Right renal pelvis (tissue), 4 donors: ENCODE results near the gene ILK. TPM values are rescaled to one million over a fixed set of nuclear protein-coding genes. Genes with fewer than 3 reads are reported as not detected.

Experiments
- DNase-seq, 4 donors: peaks; one replicate each; pipeline ENCODE4 v3.0.0-alpha.2; 2013; ENCODE audit warnings: low read depth in 4 of 4, low spot score in 3 of 4, missing footprints in 1 of 4
- polyA plus RNA-seq, 4 donors: library from polyadenylated mRNA; unstranded; fragments of 120-200 nt; gene quantifications; one replicate each; pipeline ENCODE4 v1.2.1, GENCODE V29; 2013; ENCODE audit not compliant: insufficient read length in 4 of 4

ILK gene
- polyA plus RNA-seq, 4 donors = 153 to 162 (median 160) TPM

- peak; percentile 87 to 93 (median 90) for DNase-seq
Observed at GRCh38 chr11:6619004-6619745, 15.6 kb downstream of the ILK start, which contains the start of gene TPP1. TPP1 (minus strand) TSS chr11:6619422; CDS start chr11:6619400, 22 bp downstream.

- no peak for DNase-seq
Observed at GRCh38 chr11:6620636-6621035, 17.1 kb downstream of the ILK start.

DNA sequence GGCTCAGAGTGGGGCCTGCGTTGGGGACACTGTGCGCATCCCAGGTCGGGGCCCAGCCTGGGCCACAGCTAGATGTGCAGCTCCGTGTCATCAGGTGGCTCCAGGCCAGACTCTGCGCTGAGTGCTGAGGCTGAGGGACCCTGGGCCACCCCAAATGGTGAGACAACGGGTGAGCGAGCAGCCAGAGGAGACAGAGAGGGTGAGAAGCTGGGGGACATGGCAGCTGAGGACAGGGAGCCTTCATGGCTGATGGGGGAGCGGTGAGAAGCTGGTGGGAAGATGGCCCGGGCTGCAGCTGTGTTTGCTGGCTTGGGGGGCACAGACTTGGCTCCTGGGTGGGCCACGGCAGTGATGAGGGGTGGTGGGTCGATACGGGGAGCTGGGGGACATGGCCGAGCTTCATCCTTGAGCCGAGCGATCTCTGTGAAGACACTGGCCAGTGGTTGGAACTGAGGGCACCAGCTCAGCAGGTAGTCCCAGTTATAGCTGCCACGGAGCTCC lies 18.2 kb downstream of the ILK start:
- no peak for DNase-seq

DNA sequence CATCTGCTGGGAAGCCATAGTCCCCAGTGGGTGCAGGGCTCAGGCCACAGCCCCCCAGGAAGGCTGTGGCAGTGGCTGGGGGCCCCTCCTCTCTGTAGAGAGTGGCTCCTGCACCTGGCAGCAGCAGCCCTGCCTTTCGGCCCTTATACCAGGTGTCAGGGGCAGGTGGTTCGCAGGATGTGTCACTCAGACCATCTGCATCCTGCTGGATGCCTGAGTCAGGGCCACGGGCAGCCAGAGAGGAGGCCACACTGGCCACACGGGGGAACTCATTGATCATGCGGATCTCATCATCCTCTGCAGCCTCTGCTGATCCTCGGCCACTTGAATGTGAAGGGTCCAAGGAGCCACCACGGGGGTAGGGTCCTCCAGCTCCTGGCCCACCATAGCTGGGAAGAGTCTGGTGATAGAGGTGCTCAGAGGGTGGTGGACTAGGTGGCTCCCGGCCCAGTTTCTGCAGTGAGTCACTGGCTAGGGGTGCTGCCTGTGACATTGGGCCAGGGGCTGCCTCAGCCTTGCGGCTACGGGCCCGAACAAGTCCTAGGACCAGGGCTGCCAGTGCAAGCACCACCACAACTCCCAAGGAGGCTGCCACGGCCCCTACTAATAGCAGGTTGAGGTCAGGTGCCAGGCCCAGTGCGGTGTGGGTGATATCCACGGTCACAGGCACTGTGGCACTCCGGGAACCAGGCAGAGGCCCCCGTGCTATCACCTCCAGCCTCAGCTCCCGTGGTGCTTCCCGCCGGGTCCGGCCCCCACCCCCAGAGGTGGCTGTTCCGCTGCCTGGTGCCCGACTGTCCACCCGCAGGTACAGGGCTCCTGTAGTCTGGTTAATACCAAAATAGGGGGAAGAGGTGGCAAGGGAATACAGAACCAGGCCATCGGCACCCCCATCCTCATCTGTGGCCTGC lies 18.9 kb downstream of the ILK start:
- no peak for DNase-seq

DNA sequence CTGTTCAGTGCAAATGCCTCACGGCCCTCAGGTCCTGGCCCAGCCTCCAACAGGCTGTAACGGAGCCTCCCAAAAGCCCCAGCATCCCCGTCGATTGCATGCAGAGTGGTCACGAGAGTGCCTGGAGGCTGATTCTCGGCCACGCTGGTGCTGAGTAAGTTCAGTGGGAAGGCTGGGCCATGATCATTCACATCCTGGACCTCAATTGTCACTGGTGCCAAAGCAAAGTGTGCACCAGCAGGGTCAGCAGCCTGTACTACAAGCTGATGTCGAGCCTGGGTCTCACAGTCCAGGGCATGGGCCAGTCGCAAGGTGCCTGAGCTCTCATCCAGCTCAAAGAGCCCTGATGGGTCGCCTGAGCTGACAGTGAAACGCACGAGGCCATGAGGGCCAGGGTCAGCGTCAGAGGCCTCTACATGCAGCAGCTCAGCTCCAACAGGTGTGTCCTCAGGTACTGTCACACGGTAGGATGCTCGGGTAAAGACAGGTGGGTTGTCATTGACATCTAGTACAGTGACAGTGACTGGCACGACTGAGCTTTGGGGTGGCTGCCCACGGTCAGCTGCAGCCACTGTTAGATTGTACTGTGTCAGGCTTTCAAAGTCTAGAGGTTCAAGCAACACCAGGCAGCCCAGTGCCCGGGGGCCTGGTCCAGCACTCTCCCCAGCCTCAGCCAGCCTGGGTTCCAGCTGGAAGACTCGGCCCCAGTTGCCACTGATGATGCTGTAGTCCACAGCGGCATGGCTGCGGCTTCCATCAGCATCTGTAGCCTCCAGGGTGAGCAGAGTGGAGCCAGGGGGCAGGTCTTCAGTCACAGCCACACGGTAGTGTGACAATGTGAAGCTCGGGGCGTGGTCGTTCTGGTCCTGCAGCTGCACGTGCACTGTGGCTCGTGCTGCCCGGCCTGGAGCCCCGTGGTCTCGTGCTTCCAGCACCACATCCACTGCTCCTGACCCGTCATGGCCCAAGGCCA lies 20.1 kb downstream of the ILK start:
- no peak for DNase-seq

DNA sequence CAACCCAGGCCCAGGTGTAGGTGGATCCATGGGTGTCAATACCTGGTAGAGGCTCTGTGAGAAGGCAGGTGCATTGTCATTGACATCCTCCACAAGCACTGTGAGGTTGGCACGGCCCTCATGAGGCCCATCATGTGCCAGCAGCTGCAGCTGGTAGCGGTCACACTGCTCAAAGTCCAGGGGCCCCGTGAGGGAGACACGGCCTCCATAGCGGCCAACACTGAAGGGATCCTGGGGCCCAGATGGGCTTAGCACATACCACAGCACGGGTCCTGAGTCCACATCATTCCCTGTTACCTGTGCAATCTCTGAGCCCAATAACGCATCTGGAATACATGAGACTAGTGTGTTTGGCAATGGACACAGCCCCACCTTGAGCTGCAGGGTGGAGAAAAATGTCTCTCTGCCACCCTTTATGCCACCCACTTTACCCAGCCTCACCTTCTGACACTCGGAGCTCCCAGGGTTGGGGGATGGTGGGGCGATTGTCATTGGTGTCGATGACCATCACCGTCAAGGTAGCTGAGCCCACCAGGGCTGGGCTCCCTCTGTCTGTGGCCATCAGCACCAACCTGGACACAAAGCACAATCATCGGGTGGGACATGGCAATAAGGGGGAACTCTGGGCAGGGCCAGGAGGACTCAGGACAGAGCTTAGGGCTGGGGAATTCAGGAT lies 21.7 kb downstream of the ILK start:
- DNase-seq = no peak

GRCh38 chr11:6625832-6626420 lies 22.4 kb downstream of the ILK start:
- no peak for DNase-seq

GRCh38 chr11:6626971-6627761 lies 23.6 kb downstream of the ILK start:
- no peak for DNase-seq

- DNase-seq = no peak
Observed at GRCh38 chr11:6627762-6628241, 24.2 kb downstream of the ILK start.

DNA sequence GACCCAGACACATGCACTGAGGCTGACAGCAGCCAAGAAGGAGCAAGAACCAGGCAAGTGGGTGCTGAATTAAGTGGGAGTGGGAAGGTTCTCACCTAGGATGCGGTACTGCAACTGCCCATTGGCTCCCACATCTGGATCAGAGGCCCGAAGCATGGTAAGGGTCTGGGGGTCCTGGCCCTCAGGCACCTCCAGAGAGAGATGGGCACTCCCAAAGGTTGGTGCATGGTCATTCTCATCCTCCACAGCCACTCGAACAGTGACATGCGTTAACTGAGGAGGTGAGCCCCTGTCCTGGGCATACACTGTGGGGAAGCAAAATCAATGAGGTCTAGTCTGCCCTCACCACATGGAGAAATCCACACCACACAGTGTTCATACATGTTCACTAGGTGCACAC lies 25.0 kb downstream of the ILK start:
- DNase-seq = no peak

DNA sequence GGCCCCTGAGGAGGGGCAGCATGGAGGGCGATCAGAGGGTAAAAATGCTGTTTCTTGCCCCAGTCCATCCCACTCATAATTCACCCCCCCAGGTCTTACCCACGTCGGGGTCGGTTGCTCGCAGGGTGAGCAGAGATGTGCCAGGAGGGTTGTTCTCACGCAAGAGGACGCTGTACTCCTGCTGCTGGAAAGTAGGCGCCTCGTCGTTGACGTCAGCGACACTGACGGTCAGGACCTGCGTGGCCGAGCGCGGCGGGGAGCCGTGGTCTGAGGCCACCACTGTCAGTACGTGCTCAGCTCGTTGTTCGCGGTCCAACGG lies 26.0 kb downstream of the ILK start:
- no peak for DNase-seq

GRCh38 chr11:6629892-6630631 lies 26.5 kb downstream of the ILK start:
- no peak for DNase-seq

GRCh38 chr11:6630632-6631291 lies 27.2 kb downstream of the ILK start:
- no peak for DNase-seq

DNA sequence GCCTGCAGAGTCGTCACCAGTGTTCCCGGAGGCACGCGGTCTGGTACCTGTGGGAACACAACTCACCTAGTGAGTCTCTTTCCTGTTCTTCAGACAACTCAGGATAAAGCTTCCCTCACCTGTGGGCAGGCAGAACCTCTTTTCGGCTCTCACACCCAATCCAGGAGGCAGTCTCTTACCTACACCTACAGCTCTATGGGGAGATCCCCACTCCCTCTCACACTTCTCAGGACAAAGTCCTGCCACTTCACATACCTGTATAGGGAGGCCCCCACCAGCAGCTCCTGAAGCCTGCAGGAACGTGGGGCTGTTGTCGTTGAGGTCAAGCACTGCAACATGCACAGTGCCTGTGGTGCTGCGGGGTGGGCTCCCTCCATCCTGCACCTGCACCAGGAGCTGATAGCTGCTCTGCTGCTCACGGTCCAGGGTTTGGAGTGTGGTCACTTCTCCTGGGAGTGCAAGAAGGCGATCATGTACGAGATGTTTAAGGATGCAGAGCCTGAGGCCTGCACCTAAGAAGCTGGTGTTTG lies 27.9 kb downstream of the ILK start:
- DNase-seq = no peak

DNA sequence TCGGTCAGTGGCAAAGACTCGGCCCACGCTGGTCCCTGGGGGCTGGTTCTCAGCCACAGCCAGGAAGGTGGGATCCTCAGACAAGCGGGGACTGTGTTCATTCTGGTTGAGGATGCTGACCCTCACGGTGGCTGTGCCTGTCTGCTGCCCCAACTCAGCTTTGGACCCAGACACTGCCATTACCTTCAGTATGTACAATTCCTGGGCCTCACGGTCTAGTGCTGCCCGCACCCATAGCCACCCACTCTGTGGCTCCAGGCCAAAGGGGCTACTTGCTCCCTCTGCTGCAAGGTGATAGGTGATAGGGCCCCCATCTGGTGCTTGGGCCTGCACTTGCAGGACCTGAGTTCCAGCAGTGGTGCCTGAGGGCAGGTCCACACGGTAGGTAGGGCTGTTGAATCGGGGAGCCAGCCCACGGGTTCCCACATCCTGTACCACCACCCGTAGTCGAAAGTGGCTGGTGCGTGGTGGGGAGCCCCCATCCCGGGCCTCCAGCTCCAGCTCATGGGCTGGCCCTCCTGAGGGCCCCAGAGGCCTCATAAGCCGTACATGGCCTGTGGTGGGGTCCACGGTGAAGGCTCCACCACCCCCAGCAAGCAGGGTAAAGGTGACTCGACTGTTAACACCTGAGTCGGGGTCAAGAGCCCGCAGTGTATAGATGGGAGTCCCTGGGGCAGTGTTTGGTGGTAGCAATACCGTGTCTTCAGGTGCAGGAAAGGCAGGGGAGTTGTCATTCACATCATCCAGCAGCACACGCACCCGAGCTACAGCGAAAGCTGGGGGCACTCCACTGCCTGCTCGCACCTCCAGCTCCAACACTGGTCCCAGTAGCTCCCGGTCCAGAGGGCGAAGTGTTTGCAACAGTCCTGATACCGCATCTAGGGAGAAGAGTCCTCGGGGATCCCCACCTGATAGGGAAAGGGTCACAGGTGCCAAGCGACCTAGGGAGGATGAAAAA lies 28.8 kb downstream of the ILK start:
- no peak for DNase-seq
